HCT116 (cell line): ENCODE measurements around the gene IGLL5. TPM values are rescaled to one million over a fixed set of nuclear protein-coding genes. Genes with fewer than 3 reads are reported as not detected.

ENCODE experiments used
- ATAC-seq: fragments of 200-7000 bp; cut with Tn5 transposase; 2 replicates; pipeline ENCODE4 v1.9.1; 2020; ENCODE audit warnings: mild to moderate bottlenecking, moderate library complexity
- BruUV-seq: library from RNA; stranded (reverse); fragments of 400-500 nt; replicated peaks from 2 replicates; lab custom pipeline; 2021; lab: Mats Ljungman, UMichigan
- CTCF ChIA-PET: fragments of 300-600 bp; sonication (Branson Sonifier 250); formaldehyde crosslinking; loops from one replicate; lab custom pipeline; 2021; ENCODE audit warnings: antibody characterized with exemption; lab: Charles Lee
- POLR2A ChIA-PET: fragments of 300-600, 350-600 bp; sonication (Branson Sonifier 250); formaldehyde crosslinking; loops from one replicate; lab custom pipeline; 2021; ENCODE audit warnings: antibody characterized with exemption; lab: Charles Lee
- RAD21 ChIA-PET, 2 experiments: fragments of 300-600 bp; sonication (Branson Sonifier 250); formaldehyde crosslinking; loops; one replicate each; lab custom pipeline; 2023; ENCODE audit warnings: low total read pairs in 2 of 2; ENCODE audit not compliant: uncharacterized antibody in 2 of 2, unreplicated experiment in 2 of 2, low non-redundant PET in 1 of 2; lab: Charles Lee
- DNase-seq: peaks from one replicate; pipeline ENCODE4 v3.0.0-alpha.2; 2010; ENCODE audit warnings: low read depth, low spot score
- H2AFZ ChIP-seq: fragments of 200-600 bp; shearing (Covaris generic), sonication (generic); 2 replicates; pipeline ENCODE4 v1.6.1; 2017; ENCODE audit warnings: low read depth, mixed run types, mixed read lengths, antibody characterized with exemption, low read length; ENCODE audit not compliant: poor library complexity, severe bottlenecking
- H3K27ac ChIP-seq: 2 replicates; pipeline ENCODE4 v1.5.1; 2012; ENCODE audit warnings: low read depth, low read length
- H3K27me3 ChIP-seq: fragments of 200-600 bp; sonication (generic); 2 replicates; pipeline ENCODE4 v1.6.1; 2016; ENCODE audit warnings: mixed run types, low read length, mixed read lengths; ENCODE audit not compliant: insufficient read depth
- H3K36me3 ChIP-seq, 2 experiments: fragments of 200-500 bp in 1 of 2; fragments of 200-600 bp in 1 of 2; sonication (Bioruptor generic) in 1 of 2; sonication (generic) in 1 of 2; 2 replicates each; pipeline versions ENCODE4 v1.5.1 to v1.6.1; 2014 to 2016; ENCODE audit warnings: low read length in 2 of 2, inconsistent platforms in 1 of 2, mixed read lengths in 1 of 2, mixed run types in 1 of 2; ENCODE audit not compliant: insufficient read depth in 2 of 2, control insufficient read depth in 1 of 2
- H3K4me1 ChIP-seq, 2 experiments: fragments of 200-600 bp in 1 of 2; sonication (generic) in 1 of 2; 2 replicates each; pipeline versions ENCODE4 v1.5.1 to v1.6.1; 2012 to 2017; ENCODE audit warnings: low read length in 2 of 2, inconsistent platforms in 1 of 2, mild to moderate bottlenecking in 1 of 2, mixed read lengths in 1 of 2, mixed run types in 1 of 2, moderate library complexity in 1 of 2; ENCODE audit not compliant: insufficient read depth in 2 of 2, control insufficient read depth in 1 of 2
- H3K4me2 ChIP-seq: fragments of 200-600 bp; sonication (generic); 2 replicates; pipeline ENCODE4 v1.6.1; 2017; ENCODE audit warnings: mixed run types, low read length, mixed read lengths
- H3K4me3 ChIP-seq, 2 experiments: fragments of 200-600 bp in 1 of 2; sonication (generic) in 1 of 2; replicated peaks in 1 of 2; 2 replicates each; pipeline ENCODE4 v1.5.1; 2011 to 2016; ENCODE audit warnings: low read length in 2 of 2, control low read depth in 1 of 2, low read depth in 1 of 2, mild to moderate bottlenecking in 1 of 2, mixed read lengths in 1 of 2, mixed run types in 1 of 2
- H3K79me2 ChIP-seq: fragments of 200-600 bp; sonication (generic); 2 replicates; pipeline ENCODE4 v1.6.1; 2017; ENCODE audit warnings: mild to moderate bottlenecking, mixed run types, low read length, moderate library complexity, mixed read lengths; ENCODE audit not compliant: insufficient read depth
- H3K9ac ChIP-seq: fragments of 200-600 bp; sonication (generic); 2 replicates; pipeline ENCODE4 v1.6.1; 2016; ENCODE audit warnings: low read length, mixed read lengths
- H3K9me2 ChIP-seq: fragments of 200-600 bp; sonication (generic), shearing (Covaris generic); 2 replicates; pipeline ENCODE4 v1.6.1; 2017; ENCODE audit warnings: mixed run types, mild to moderate bottlenecking, moderate library complexity; ENCODE audit not compliant: insufficient read depth
- H3K9me3 ChIP-seq, 2 experiments: fragments of 200-500 bp in 1 of 2; fragments of 200-600 bp in 1 of 2; sonication (Bioruptor generic) in 1 of 2; sonication (generic) in 1 of 2; 2 replicates each; pipeline ENCODE4 v1.6.1; 2014 to 2017; ENCODE audit warnings: low read length in 2 of 2, mixed read lengths in 2 of 2, inconsistent platforms in 1 of 2, low read depth in 1 of 2, mild to moderate bottlenecking in 1 of 2, mixed run types in 1 of 2, moderate library complexity in 1 of 2; ENCODE audit not compliant: control insufficient read depth in 1 of 2, insufficient read depth in 1 of 2
- H4K20me1 ChIP-seq: fragments of 200-600 bp; sonication (generic), shearing (Covaris generic); 2 replicates; pipeline ENCODE4 v1.6.1; 2017; ENCODE audit warnings: mixed run types, mild to moderate bottlenecking, moderate library complexity; ENCODE audit not compliant: insufficient read depth
- CBX3 ChIP-seq: IDR thresholded peaks from 2 replicates; pipeline ENCODE4 v1.6.1; 2012; ENCODE audit warnings: low read depth
- EGR1 ChIP-seq: IDR thresholded peaks from 2 replicates; pipeline ENCODE4 v1.6.1; 2012; ENCODE audit warnings: low read depth
- EZH2 ChIP-seq: fragments of 200-600 bp; sonication (generic); IDR thresholded peaks from 2 replicates; pipeline ENCODE4 v1.6.1; 2017; ENCODE audit warnings: antibody characterized with exemption, mixed run types
- JUND ChIP-seq: IDR thresholded peaks from 2 replicates; pipeline ENCODE4 v1.6.1; 2012
- POLR2A ChIP-seq: IDR thresholded peaks from 2 replicates; pipeline ENCODE4 v1.7.0; 2011; ENCODE audit warnings: borderline replicate concordance; ENCODE audit not compliant: insufficient read depth, insufficient read length; ENCODE audit errors: extremely low read depth
- RAD21 ChIP-seq: IDR thresholded peaks from 2 replicates; pipeline ENCODE4 v1.6.1; 2012; ENCODE audit warnings: low read depth, mild to moderate bottlenecking
- SRF ChIP-seq: IDR thresholded peaks from 2 replicates; pipeline ENCODE4 v1.6.1; 2012; ENCODE audit warnings: low read depth
- TCF7L2 ChIP-seq: IDR thresholded peaks from 2 replicates; pipeline ENCODE4 v1.7.0; 2011; ENCODE audit warnings: borderline replicate concordance, inconsistent platforms; ENCODE audit not compliant: insufficient read depth, insufficient read length; ENCODE audit errors: extremely low read depth
- YY1 ChIP-seq: IDR thresholded peaks from 2 replicates; pipeline ENCODE4 v1.6.1; 2011; ENCODE audit warnings: low read length, low read depth, moderate library complexity, mild to moderate bottlenecking; ENCODE audit not compliant: insufficient replicate concordance; ENCODE audit errors: extremely low read depth
- intact Hi-C: fragments of 100-400 bp; cut with micrococcal nuclease; formaldehyde crosslinking; loops from 2 replicates; pipeline ENCODE4 v1.10.0; 2022
- total RNA-seq: library from RNA; stranded (reverse); gene quantifications from one replicate; pipeline ENCODE4 v1.2.1, GENCODE V29; 2021; ENCODE audit not compliant: unreplicated experiment
- TF ChIP-seq, protein P1 (sequence below): IDR thresholded peaks from 2 replicates; pipeline ENCODE4 v1.6.1; 2012; ENCODE audit warnings: low read depth
- TF ChIP-seq, protein P2 (sequence below): IDR thresholded peaks from 2 replicates; pipeline ENCODE4 v1.6.1; 2012

The IGLL5 gene
- total RNA-seq, 1 experiment from 2014 or later: not detected

DNA sequence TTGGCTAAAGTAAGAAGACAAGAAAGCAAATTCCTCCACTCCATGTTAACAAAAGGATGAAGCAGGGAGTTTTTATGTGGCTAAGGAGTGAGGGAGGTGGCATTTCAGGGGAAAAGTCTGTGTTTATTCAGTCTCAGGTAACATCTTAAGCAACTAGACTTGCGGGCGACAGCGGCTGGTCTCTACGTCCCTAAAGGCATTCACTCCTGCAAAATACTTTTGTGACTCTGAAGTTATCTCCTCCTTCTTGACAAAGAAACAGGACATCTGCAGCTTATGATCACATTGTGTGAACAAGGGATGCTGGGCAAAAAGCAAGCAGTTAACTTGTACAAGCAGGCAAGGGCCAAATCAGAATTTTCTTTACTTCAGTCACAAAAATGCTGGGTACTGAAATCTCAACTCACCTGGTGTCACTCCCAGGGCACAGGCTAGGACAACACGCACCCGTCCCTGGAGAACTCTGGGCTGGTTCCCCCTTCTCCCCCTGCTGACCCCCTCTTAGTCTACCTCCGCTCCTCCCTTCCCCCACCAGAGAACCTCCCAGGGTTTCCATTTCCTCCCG is 38.3 kb downstream of the IGLL5 start:
- intact Hi-C loops: no loop called here
- H3K9me3 ChIP-seq: no peaks in the 10 kb centered on the region

DNA sequence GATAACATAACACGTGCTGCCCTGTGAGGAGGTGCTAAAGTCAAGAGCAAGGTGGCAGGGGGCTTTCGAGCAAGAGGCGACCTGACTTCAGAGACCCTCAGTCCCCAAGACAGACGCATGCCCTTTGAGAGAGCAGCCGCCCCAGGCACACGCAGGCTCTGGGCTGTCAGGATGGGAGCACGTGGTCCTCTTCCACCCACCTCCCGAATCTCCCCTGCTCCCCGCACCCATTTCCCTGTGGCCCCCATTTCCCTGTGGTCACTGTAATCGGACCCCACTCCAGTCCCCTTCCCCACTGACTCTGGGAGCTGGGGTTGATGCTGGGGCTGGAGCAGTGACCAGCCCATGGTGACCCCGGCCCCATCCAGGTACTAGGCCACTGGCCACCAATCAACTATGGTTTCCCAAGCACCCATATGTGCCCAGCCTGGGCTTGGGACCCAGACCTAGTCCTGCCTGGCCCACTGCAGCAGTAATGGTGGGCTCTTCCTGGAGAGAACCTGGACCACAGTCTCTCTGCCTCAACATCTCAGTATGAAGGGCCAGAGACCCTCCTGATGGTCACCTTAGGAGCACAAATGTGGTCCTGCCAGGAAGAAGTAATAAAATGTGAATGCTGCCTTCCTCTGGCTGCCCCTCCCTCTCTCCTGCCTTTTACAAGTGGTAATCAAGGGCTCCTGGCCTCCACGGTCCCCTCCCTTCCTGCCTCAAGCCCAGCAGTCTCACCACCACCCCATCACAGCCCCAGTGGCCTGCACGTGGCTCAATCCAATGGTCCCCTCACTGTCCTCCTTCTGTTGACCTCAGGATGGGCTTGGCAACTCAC is 39.0 kb downstream of the IGLL5 start:
- Histone ChIP-seq H3K79me2 (no peaks in the 10 kb centered on the region), H3K36me3 (no peaks in the 10 kb centered on the region), H3K27ac (no peak overlapping the region), H2AFZ (no peak overlapping the region), H3K4me1 (peaks cover 0 to 11% of the 10 kb centered on the region in 2 experiments; a peak in 2 of 4 replicates), H3K4me2 (no peak overlapping the region), H4K20me1 (no peaks in the 10 kb centered on the region), H3K9me3 (no peaks in the 10 kb centered on the region), H3K27me3 (no peaks in the 10 kb centered on the region), H3K9ac (no peak overlapping the region), H3K9me2 (no peaks in the 10 kb centered on the region), H3K4me3 (no peak overlapping the region)
- ATAC-seq (no peak), DNase-seq (no peak)
- POLR2A ChIA-PET: no interaction called here
- BruUV-seq: no TSS peak
- TF ChIP-seq, protein P1, sequence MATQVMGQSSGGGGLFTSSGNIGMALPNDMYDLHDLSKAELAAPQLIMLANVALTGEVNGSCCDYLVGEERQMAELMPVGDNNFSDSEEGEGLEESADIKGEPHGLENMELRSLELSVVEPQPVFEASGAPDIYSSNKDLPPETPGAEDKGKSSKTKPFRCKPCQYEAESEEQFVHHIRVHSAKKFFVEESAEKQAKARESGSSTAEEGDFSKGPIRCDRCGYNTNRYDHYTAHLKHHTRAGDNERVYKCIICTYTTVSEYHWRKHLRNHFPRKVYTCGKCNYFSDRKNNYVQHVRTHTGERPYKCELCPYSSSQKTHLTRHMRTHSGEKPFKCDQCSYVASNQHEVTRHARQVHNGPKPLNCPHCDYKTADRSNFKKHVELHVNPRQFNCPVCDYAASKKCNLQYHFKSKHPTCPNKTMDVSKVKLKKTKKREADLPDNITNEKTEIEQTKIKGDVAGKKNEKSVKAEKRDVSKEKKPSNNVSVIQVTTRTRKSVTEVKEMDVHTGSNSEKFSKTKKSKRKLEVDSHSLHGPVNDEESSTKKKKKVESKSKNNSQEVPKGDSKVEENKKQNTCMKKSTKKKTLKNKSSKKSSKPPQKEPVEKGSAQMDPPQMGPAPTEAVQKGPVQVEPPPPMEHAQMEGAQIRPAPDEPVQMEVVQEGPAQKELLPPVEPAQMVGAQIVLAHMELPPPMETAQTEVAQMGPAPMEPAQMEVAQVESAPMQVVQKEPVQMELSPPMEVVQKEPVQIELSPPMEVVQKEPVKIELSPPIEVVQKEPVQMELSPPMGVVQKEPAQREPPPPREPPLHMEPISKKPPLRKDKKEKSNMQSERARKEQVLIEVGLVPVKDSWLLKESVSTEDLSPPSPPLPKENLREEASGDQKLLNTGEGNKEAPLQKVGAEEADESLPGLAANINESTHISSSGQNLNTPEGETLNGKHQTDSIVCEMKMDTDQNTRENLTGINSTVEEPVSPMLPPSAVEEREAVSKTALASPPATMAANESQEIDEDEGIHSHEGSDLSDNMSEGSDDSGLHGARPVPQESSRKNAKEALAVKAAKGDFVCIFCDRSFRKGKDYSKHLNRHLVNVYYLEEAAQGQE: no peak
- TF ChIP-seq TCF7L2 (no peak), CBX3 (no peak), RAD21 (no peak), SRF (no peak), EGR1 (no peak)
- TF ChIP-seq, protein P2, sequence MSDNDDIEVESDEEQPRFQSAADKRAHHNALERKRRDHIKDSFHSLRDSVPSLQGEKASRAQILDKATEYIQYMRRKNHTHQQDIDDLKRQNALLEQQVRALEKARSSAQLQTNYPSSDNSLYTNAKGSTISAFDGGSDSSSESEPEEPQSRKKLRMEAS: no peak
- RAD21 ChIA-PET: no interaction called here
- intact Hi-C loops: no loop called here
- CTCF ChIA-PET: no interaction called here

More for the DNA sequence above, 38.3 kb downstream of the IGLL5 start:
- no TSS peak for BruUV-seq
- Histone ChIP-seq H3K27me3 (no peaks in the 10 kb centered on the region), H3K4me3 (no peak overlapping the region), H4K20me1 (no peaks in the 10 kb centered on the region), H3K27ac (no peak overlapping the region), H3K4me1 (peaks cover 0 to 11% of the 10 kb centered on the region in 2 experiments; a peak in 2 of 4 replicates), H2AFZ (no peak overlapping the region), H3K9me2 (no peaks in the 10 kb centered on the region), H3K4me2 (no peak overlapping the region), H3K9ac (no peak overlapping the region), H3K79me2 (no peaks in the 10 kb centered on the region), H3K36me3 (no peaks in the 10 kb centered on the region)
- DNase-seq: no peak
- CTCF ChIA-PET: no interaction called here
- no peak for TF ChIP-seq EZH2
- TF ChIP-seq EGR1: no peak
- no peak for TF ChIP-seq JUND
- TF ChIP-seq YY1: no peak
- TF ChIP-seq, protein P2: no peak
- no peak for TF ChIP-seq POLR2A
- RAD21 ChIA-PET: no interaction called here
- POLR2A ChIA-PET: no interaction called here
- no peak for ATAC-seq
